ENCODE results near the gene ESF1. TPM values are rescaled to one million over a fixed set of nuclear protein-coding genes. Genes with fewer than 3 reads are reported as not detected.

The ESF1 gene
- total and polyA plus RNA-seq, 9 donors: 9.3 to 17.5 (median 14.4) TPM

DNA sequence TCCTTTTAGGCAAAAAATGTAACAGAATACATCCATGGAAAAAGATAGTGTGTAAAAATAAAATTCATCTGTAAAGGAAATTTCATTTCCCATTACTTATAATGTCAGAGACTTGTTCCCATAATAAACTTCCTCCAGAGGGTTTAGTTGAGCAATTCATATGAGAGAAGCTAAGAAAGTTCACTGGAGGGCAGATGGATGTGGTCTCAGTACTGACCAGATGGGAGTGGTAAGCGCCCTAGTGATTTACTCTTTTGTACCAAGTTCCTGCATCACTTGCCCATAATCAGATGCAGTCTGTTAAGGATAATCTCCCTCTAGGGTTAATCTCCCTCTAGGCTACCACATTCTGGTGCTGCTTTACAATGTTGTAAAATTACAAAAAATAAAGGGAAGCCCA is 61.7 kb downstream of the ESF1 start:
- Histone ChIP-seq H3K4me1 (ENCODE audit: insufficient read depth) (no peaks in the 10 kb centered on the region), H3K9me3 (no peaks in the 10 kb centered on the region), H3K27ac (no peak overlapping the region), H3K36me3 (no peaks in the 10 kb centered on the region), H3K27me3 (no peaks in the 10 kb centered on the region), H3K4me3 (no peak overlapping the region)
- DNase-seq: no peak
- 93 to 98% (median 94%) methylated on average over 1 of the region's 1 CpG for WGBS, 3 donors
- TF ChIP-seq EP300 (IDR thresholded peaks at IDR 0.05) (no peak), POLR2A (IDR thresholded peaks at IDR 0.05) (no peak)
- TF ChIP-seq, protein P1, sequence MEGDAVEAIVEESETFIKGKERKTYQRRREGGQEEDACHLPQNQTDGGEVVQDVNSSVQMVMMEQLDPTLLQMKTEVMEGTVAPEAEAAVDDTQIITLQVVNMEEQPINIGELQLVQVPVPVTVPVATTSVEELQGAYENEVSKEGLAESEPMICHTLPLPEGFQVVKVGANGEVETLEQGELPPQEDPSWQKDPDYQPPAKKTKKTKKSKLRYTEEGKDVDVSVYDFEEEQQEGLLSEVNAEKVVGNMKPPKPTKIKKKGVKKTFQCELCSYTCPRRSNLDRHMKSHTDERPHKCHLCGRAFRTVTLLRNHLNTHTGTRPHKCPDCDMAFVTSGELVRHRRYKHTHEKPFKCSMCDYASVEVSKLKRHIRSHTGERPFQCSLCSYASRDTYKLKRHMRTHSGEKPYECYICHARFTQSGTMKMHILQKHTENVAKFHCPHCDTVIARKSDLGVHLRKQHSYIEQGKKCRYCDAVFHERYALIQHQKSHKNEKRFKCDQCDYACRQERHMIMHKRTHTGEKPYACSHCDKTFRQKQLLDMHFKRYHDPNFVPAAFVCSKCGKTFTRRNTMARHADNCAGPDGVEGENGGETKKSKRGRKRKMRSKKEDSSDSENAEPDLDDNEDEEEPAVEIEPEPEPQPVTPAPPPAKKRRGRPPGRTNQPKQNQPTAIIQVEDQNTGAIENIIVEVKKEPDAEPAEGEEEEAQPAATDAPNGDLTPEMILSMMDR (IDR thresholded peaks at IDR 0.05): no peak
- intact Hi-C loops (cut with DNase I): no loop called here

DNA sequence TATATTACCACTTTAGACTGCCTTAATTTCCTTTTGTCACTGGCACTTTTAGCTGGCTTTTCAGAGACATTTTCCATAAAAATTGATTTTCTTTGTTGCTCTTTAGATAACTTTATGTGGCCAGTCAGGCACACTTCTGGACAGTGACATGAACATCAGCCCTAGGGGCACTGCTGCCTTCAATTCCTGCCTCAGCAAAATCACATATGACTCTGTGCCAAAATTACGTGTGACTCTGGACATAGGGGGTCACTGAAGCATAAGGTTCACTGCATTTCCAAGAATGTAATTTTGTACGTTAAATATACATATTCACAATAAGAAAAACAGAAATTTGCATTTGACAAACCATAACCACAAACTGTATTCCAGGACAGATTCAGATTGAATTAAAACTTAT is 66.5 kb downstream of the ESF1 start:
- WGBS, 3 donors: 95 to 98% (median 95%) methylated on average over 2 of the region's 2 CpGs
- Histone ChIP-seq H3K36me3 (no peaks in the 10 kb centered on the region), H3K4me1 (ENCODE audit: insufficient read depth) (no peaks in the 10 kb centered on the region), H3K27ac (no peak overlapping the region), H3K9me3 (no peaks in the 10 kb centered on the region), H3K4me3 (no peak overlapping the region), H3K27me3 (no peaks in the 10 kb centered on the region)
- intact Hi-C loops (cut with DNase I): no loop called here
- DNase-seq: no peak
- no peak for TF ChIP-seq POLR2A (IDR thresholded peaks at IDR 0.05)
- no peak for TF ChIP-seq EP300 (IDR thresholded peaks at IDR 0.05)
- TF ChIP-seq, protein P1 (IDR thresholded peaks at IDR 0.05): no peak

DNA sequence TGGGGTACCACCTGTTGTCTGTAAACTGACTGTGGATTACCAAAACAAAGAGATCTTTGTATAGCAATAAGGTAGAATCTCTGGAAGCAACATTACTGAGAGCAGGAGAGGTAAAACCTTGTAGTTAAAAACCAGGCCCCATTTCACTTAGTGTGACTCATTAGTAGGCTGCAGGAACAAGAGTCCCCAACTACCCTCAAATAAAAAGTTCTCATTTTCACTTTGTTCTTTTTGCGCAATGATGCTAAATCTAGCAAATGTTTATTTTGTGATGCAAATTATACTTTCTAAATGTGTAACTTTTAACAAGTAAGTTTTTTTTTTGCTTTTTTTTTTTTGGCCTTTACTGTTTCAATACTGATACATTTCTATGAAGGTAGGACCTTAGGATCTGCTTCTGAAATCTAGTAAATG is 67.1 kb downstream of the ESF1 start:
- H3K36me3 ChIP-seq: no peaks in the 10 kb centered on the region
- no peak for DNase-seq
- no peak overlapping the region for H3K27ac ChIP-seq
- H3K27me3 ChIP-seq: no peaks in the 10 kb centered on the region
- intact Hi-C loops (cut with DNase I): no loop called here
- WGBS, 3 donors: 96 to 98% (median 97%) methylated on average over 1 of the region's 1 CpG
- H3K4me3 ChIP-seq: no peak overlapping the region
- H3K9me3 ChIP-seq: no peaks in the 10 kb centered on the region
- no peaks in the 10 kb centered on the region for H3K4me1 ChIP-seq (ENCODE audit: insufficient read depth)
- TF ChIP-seq, protein P1 (IDR thresholded peaks at IDR 0.05): no peak
- TF ChIP-seq EP300 (IDR thresholded peaks at IDR 0.05) (no peak), POLR2A (IDR thresholded peaks at IDR 0.05) (no peak)

DNA sequence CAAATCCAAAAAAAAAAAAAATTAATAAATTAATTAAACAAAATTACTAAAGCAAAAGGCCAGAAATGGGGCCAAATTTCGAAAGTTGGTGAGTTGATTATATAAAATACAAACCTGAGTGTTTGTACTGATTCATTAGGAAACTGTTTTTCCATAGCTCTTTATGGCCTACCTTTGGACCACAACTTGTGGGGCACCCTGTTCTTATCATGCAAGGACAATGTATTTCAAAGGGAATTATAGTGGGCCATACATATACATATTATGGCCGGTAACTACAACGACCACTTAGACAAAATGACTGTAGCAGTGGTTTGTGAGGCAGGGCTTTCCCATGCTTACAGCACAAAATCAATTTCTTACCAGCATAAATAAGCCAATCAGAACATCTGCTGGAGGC is 69.5 kb downstream of the ESF1 start:
- DNase-seq: no peak
- WGBS, 3 donors: 95 to 97% (median 96%) methylated on average over 3 of the region's 3 CpGs
- TF ChIP-seq, protein P1 (IDR thresholded peaks at IDR 0.05): no peak
- TF ChIP-seq POLR2A (IDR thresholded peaks at IDR 0.05) (no peak), EP300 (IDR thresholded peaks at IDR 0.05) (no peak)
- H3K4me1 ChIP-seq (ENCODE audit: insufficient read depth): no peaks in the 10 kb centered on the region
- H3K27me3 ChIP-seq: no peaks in the 10 kb centered on the region
- H3K27ac ChIP-seq: no peak overlapping the region
- no peak overlapping the region for H3K4me3 ChIP-seq
- no peaks in the 10 kb centered on the region for H3K36me3 ChIP-seq
- intact Hi-C loops (cut with DNase I): no loop called here
- no peaks in the 10 kb centered on the region for H3K9me3 ChIP-seq

DNA sequence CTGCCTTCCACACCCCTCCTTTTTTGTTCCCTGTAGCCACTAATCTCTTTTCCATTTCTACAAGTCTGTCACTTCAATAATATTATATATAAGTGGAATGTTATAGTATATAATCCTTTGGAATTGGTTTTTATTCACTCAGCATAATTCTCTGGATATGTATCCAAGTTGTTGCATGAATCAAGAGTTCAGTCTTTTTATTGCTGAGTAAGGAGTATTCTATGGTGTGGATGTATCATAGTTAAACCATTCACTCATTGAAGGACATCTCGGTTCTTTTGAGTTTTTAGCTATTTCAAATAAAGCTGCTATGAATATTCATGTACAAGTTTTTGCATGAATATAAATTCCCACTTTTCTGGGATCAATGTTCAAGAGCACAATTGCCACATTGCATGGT is 76.5 kb downstream of the ESF1 start:
- no peaks in the 10 kb centered on the region for H3K36me3 ChIP-seq
- no peaks in the 10 kb centered on the region for H3K4me1 ChIP-seq (ENCODE audit: insufficient read depth)
- TF ChIP-seq, protein P1 (IDR thresholded peaks at IDR 0.05): no peak
- TF ChIP-seq POLR2A (IDR thresholded peaks at IDR 0.05) (no peak), EP300 (IDR thresholded peaks at IDR 0.05) (no peak)
- intact Hi-C loops (cut with DNase I): no loop called here
- H3K4me3 ChIP-seq: no peak overlapping the region
- WGBS, 3 donors: 59 to 77% (median 66%) methylated on average over 1 of the region's 1 CpG
- H3K27me3 ChIP-seq: no peaks in the 10 kb centered on the region
- no peaks in the 10 kb centered on the region for H3K9me3 ChIP-seq
- DNase-seq: no peak
- H3K27ac ChIP-seq: no peak overlapping the region
